ENCODE results near the gene PTGDR.

Gene PTGDR, protein sequence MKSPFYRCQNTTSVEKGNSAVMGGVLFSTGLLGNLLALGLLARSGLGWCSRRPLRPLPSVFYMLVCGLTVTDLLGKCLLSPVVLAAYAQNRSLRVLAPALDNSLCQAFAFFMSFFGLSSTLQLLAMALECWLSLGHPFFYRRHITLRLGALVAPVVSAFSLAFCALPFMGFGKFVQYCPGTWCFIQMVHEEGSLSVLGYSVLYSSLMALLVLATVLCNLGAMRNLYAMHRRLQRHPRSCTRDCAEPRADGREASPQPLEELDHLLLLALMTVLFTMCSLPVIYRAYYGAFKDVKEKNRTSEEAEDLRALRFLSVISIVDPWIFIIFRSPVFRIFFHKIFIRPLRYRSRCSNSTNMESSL

DNA sequence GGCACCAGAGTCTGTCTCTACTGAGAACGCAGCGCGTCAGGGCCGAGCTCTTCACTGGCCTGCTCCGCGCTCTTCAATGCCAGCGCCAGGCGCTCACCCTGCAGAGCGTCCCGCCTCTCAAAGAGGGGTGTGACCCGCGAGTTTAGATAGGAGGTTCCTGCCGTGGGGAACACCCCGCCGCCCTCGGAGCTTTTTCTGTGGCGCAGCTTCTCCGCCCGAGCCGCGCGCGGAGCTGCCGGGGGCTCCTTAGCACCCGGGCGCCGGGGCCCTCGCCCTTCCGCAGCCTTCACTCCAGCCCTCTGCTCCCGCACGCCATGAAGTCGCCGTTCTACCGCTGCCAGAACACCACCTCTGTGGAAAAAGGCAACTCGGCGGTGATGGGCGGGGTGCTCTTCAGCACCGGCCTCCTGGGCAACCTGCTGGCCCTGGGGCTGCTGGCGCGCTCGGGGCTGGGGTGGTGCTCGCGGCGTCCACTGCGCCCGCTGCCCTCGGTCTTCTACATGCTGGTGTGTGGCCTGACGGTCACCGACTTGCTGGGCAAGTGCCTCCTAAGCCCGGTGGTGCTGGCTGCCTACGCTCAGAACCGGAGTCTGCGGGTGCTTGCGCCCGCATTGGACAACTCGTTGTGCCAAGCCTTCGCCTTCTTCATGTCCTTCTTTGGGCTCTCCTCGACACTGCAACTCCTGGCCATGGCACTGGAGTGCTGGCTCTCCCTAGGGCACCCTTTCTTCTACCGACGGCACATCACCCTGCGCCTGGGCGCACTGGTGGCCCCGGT is at the start of gene PTGDR:
TSS of gene PTGDR (plus strand) at position 198 of the 778 bp plus-strand sequence. CDS start at position 315, 117 bp downstream.
- DNase-seq = no peak

DNA sequence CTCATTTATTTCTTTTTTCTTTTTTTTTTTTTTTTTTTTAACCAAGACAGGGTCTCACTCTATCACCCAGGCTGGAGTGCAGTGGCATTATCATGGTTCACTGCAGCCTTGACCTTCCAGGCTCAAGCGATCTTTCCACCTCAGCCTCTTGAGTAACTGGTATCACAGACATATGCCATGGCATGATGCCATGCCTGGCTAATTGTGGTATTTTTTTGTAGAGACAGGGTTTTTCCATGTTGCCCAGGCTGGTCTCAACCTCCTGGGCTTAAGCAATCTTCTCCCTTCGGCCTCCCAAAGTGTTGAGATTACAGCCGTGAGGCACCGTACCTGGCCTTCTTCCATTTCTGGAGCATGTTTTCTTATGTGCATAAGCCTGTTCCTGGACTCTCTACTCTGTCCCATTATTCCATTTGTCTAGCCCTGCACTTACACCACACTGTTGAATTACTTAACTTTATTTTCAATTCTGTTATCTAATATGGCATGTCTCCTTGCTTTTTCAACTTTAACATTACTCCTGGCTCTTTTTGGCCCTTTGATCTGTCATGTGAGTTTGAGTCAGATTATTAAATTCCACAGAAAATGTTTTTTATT is 47.9 kb upstream of the PTGDR start:
- no peak for DNase-seq

DNA sequence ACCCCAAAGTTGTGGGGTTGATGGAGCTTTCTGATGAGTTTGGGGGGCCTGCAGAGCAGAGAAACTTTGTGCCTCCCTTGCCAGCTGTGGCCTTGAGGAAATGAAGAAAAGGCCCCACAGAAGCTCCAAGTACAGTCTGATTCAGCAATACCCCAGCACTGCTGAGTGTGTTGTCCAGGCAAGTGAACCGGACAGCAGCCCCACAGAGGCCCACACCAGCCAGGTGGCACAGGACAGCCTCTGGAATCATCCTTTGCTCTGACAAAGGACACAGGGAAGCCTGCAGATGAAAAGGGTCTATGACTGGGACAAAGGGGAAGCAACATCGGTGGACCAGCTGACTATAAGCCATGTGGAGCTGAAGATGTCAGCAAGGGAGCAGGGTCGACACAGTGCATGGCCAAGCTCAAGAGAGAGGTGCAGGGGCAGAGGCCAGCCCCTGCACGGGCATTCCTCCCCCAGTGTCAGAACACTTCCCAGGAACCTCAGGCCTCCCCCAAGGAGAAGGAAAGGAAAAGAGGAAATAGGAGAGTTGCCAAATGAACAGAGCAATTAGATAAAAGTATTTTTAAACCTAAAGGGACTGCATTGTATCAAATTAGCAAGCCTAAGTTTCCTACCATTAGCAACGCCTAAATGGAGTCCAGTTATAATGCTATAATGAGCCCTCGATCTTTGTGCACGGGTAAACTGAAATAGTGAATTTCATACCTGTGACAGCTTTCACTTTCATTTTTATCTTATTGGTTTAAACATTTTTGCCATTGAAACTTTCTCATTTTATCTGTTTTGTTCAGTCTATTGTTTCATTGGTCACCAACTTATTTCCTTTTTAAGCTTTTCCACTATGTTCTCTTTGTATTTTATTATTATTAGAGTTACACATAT is 46.3 kb upstream of the PTGDR start:
- DNase-seq = no peak

DNA sequence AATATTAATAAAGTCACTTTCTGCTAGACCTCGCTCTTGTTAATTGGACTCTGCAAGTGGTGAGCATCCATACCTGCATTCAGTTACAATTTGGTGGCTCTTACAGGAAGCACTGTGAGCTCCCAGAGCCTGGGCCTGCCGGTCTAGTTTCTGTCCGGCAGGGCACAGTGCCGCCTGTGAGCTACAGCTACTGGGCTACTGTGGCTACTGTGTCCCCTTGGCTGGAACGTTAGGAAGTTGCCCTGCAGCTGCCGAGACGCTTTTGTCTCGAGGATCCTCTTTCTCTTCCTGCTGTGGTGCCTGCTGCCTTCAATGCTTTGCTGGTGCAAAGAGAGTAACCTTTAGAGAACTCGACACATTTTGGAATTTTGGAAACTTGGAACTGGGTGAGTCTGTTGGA is 44.6 kb upstream of the PTGDR start:
- no peak for DNase-seq

DNA sequence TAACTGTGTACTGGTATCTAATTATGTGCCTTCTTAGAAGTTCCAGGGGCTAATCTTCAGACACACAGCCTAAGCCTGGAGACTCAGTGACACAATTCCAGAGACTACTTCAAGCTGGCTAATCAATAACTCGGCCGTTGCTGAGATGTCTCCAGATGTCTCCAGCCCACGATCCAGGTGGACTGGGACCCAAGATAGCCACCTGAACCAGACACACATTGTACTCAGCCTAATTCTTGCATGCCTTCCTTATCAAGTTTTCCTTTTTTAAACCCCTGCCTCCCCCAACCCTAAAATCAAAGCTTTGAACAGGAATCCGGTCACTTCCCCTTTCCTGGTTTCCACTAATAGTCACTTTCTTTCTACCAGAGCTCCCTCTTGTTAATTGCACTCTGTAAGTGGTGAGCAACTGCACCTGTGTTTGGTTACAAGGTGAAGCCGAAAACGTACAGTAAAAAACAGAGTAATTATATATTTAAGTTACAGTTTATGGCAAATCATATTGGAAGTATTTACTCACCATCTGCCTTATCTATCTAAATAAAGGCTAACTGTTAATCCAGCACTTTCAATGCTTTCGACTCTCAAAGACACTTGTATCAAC is 39.8 kb upstream of the PTGDR start:
- no peak for DNase-seq

DNA sequence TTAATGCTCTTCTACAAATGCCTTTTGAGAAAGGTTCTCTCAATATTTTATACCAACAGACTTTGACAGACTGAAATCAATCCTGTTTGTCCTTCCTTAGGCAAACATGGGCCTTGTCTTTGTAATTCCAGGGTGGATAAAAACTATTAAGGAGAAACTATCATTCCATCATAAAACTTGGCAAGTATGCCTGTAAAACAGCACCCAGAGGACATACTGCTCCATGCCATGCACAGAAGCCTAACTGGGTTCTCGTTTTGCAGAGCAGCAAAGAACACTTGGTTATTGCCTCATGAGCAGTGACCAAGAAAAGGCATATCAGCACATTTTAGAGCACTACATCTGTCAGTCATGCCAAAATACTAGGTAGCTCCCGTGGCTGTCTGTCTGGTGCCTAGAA is 33.8 kb upstream of the PTGDR start:
- DNase-seq = no peak

DNA sequence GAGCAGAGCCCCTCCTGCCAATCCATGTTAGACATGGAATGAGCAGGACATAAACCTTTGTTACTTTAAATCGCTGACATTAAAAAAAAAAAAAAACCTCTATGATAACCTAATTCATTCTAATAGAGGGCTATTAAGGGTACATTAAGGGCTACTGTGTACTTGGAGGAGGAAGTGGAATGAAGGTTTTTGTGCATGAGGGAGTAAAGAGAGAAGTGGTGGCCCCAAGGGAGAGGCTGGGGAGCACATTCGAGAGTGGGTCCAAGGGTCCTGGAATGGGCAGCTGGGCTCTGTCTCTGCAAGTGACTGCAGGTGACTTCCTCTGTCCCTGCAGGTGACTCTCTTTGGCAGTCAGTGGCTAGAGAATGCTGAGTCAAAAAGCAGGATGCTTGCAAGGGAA is 32.1 kb upstream of the PTGDR start:
- DNase-seq = no peak

DNA sequence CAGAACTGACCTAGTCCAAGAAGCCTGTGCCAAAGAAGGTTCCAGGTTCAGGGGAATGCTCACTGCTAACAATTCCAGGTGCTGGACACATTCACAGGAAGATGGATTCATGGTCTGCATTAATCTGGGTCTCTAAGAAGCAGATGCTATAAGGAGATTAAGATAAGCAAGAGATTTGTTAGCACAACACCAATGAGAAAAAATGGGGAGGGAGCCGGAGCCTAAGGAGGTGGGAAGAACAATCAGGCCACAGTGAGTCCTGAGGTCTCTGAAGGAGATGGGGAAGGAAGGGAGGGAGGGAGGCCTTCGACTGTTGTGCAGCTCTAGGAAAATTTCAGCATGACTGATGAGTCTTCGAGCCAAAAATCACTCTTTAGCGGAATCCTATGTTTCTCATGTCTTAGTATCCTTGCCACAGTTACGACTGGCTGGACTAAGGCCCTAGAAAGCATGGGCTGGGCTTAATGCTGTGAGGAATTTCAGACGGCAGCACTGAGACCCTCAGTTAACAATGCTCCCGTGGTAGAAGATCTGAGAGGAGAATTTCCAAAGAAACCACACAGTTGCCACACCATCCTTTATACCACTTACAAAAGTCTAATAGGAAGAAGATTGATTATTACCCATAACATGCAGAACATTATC is 31.5 kb upstream of the PTGDR start:
- no peak for DNase-seq

DNA sequence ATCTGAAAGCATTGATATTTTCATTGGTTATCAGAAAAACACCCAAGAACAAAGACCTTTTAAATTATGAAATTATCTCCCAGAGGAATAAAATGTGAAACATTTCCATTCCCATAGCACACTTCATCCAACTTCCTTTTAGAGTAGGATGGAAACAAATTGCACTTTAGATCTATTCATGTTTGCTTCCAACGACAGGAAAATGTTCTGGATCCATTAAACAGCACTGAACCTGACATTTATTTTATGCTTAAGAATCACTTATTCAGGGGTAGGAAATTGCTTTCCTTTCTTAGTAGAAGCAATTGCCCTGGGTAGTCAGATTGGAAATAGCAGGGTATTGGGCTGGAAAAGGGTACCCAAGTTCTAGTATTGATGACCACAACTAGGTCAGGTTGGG is 28.8 kb upstream of the PTGDR start:
- no peak for DNase-seq

DNA sequence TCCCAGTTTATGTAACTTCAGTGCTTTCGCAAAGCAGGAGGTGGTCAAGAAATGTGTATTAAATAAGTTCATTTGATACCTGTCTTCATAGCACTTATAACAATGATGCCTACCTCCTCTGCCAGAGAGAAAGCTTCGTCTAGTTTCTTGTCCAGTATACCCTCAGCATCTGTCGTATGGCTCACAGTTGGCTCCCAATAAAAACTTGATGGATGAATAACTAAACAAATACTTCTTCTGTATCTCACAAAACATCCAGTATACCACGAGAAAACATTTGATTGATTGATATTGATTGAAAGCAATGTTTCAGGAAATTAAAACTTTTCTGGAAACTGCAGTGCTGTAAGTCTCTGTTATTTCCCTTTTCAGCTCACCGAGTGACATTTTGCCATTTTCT is 26.9 kb upstream of the PTGDR start:
- DNase-seq = no peak

DNA sequence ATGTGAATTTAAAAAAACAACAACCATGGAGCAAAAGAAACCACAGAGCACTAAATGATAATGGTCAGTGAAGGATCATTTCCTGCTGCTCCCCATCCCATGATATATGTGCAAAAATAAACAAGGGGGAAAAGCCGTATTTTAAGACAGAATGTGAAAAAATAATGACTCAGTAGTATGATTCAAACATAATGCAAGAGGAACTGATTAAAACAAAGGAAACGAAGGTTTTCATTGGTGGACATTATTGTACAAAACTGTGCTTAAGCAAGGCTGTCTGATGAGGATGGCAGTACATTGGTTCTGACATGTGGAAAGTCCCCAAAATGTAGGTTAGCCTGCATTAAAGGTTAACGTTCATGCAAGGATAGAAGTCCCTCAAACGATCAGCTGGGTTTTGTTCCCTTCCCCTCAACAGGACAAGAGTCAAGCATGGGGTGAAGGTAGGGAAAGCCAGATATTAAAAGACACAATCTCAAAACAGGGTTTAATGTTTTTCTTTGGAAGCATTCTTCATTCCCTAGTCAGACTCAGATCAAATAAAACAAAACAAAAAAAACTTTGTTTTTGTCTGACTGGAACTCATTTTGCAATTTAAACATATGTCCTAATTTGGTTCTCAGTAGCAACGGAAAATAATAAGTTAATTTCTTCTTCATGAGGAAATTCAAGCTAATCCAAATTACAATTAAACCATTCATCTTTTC is 26.3 kb upstream of the PTGDR start:
- no peak for DNase-seq

DNA sequence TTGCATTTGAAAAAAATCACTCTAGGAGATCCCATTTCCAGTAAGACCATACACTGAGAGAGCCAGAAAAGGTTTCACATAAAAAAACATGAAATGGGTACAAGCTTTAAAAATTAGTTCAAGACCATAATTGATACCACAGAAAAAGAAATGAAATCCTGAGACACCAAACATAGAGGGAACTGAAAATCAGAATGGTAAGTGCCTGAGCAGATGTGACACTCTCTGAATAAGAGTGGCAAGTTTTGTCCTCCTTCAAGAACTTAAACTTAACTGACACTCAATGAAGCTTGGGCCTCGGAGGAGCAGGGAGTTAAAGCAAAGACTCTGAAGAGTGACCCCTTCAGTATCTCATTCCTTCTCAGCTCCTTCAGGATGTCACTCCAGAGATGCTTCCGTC is 23.2 kb upstream of the PTGDR start:
- no peak for DNase-seq

DNA sequence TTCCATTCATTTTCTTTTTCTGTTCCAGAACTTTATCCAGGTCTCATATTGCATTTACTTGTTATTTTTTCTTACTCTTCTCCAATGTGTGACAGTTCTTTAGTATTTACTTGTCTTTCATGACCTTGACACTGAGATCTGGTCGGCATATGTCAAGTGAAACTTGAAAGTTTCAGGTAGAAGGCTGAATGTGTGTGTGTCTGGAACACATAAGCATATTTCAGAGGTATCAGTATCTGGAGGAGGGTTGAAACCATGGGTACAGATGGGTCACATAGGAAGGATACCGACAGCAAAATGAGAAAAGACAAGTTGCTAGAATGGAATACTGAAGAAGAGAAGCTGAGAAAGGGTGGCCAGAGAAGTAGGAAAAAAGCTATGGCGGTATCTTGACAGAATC is 22.5 kb upstream of the PTGDR start:
- DNase-seq = no peak

DNA sequence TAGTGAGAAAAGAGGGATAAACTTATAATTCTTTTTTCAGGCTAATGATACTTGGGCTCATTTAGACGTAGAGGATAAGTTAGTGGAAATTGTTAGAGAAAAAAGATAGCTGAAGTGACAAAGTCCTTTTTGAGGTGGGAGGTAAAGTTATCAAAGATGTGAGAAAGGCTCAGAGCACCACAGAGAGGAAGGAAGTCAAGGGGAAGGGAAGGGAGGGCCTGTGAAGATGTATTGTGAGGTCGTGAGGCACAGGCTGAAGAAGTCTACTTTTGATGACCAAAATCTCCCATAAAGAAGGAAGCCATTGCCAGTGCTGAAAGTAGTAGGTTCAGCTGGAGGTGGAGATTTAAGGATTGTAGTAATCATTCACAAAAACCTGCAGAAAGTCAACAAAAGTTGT is 19.4 kb upstream of the PTGDR start:
- no peak for DNase-seq

DNA sequence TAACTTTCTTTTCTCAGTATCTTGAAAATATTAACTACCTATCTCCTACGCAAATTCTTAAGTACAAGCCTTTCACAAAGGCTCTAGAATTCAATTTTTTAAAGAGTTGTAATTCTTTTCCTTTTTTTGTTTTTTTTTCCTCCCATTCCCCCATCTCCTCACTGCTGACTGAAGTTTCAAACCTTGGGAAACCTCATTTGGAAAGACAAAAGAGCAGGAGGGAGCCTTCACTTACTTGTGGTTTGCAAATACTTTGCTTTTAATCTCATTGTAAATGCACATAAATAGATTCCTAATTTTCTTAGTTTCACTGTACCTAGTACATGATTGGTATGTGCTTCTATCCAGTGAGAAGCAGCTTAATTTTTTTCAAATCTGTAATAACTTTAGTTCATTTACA is 15.8 kb upstream of the PTGDR start:
- DNase-seq = no peak

DNA sequence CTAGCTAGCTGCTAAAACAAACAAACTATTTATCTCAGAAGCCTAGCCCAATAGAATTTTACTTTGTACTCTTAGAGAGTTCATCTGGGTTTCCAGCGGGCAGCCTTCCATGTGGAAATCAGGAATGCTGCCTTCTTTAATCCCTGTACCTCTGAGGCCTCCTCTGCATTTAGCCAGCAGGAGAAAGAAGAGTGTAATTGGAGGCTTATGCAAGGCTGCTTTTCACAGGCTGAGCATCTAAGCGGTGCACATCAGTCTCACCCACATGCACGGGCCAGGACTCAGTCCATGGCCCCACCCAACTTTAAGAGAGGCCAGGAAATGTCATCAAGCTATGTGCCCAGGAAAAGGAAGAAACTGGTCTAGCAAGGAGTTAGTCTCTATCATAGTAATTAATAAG is 14.0 kb upstream of the PTGDR start:
- DNase-seq = no peak

DNA sequence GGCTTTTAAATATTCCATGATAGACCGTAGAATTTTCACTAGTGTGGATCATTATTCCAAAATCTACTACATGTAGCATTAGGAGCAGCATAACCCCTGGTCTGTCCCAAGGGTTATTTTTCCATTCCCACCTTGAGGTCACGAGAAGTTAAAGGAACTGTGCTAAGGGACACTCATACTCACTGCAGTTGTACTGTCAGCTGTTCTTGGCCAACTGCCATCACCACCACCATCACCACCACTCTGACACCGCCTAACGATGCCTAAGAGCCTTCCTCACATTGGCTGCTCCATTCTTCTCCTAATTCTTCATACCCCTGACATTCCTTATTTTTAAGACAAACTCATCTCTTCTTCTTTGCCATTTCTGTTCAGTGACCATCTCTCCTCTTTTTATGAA is 13.4 kb upstream of the PTGDR start:
- DNase-seq = no peak

DNA sequence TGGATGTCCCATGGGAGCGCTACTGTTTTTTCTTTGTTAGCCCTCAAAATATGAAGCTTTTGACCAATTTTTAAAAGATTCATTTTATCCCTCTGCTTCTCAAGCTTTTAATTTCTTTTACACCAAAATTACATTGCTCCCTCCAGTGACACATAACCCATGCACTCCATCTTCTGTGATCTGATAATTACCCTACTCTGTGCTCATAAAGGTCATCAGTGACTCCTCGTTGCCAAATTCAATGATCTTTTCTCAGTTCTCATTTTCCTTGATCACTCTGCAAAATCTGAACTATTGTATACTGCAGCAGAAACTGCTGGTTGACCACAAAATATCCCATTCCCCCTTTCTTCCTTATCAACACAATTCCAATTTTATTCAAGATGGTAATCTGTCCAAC is 8.7 kb upstream of the PTGDR start:
- no peak for DNase-seq

DNA sequence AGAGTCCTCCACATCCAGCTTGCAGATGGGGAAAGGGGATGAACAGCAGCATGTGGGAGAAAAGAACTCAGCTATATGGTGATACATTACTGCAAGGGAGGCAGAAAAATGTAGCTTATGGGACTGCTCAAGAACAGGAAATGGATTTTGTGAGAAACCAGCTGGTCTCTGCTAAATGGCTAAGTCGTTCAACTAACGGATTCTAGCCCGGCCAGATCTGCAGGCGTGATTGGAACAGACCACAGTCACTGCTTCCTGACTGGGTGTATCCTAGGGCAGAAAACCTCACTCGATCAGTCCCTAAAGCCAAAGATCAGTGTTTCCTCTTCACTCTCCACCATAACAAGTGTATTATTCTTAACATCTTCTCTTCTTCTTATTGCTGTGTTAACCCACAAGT is 8.1 kb upstream of the PTGDR start:
- no peak for DNase-seq

DNA sequence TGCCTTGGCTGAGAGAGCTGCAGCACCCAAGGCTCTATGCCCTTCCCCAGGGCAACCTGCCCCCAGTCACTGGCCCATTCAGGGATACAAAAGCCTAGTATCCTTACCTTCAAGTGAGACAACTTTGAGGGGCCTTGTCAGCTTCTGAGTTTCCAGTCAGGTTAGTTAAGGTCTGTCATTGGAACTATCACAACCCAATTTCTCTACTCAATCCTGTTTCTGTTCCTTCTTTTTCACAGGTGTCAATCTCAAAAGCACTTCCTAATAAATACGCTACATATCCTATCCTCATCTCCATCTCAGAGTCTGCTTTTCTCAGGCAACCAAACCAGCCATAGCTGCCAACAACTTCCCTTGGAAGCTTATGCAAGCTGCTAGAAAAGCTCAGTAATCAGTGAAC is 4.9 kb upstream of the PTGDR start:
- no peak for DNase-seq

DNA sequence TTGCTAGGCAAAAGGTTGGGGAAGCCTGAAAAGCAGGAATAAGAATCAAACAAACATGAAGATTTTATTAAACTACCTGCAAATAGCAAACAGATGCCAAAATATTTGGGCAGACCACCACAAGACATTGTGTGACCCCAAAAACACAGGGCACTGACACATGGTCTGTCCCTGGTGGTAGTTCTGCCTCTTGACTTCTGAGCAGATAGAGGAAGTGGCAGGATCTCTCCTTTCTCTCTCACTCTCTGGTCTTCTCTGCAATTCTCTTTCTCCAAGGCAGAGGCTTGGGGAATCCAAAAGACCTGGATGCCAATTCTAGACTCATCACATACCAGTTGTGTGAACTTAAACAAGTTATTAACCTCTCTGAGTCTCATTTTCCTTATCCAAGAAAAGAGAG is 4.3 kb upstream of the PTGDR start:
- no peak for DNase-seq

DNA sequence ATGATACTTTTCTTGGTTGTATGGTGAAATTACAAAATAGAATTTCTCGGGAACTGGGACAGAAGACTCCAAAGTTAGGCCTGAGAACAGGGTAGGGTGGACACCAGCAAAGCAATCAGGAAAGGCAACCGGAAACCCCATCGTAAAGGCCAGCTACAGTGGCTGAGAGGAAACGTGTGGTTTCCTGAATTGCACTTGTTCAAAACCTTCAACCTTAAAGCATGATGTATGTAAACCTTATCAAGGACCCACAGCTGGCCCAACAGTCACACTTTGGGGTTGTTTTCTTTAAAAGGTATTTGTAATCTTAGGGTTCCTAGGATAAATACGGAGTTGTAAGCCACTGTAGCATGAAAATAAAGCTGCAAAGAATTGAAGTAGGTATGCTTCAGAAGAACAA is 2.2 kb upstream of the PTGDR start:
- DNase-seq = no peak
